NCI-H2196 (cell line): ENCODE measurements around the gene OPHN1.
"Not testable (repeated sequence)": the region's sequence is repeated elsewhere in the genome, so short reads cannot be mapped to it uniquely, and the experiment has no call there.

Source experiments
- DNase-seq: peaks from one replicate; lab custom pipeline; 2025; ENCODE audit not compliant: unreplicated experiment; lab: John Stamatoyannopoulos, UW

The OPHN1 gene

DNA sequence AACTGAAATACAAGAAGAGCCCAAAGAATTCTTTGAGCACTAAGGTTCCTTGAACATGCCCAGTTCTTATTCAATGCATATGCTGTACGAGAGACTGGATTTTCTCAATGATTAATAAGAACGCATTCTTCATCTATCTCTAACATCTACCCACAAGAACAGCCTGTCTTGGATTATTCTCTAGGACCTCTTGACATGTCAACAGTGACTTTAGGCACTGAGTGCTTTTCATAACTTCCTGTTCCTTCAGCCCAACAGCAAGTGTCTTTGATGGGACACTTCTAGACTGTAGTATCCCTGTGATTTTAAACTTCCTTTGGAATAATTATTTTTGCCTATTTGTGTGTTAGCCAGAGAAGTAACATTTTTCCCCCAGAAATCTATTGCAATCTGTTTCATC, 69.3 kb downstream of the OPHN1 start:
- DNase-seq: no peak

DNA sequence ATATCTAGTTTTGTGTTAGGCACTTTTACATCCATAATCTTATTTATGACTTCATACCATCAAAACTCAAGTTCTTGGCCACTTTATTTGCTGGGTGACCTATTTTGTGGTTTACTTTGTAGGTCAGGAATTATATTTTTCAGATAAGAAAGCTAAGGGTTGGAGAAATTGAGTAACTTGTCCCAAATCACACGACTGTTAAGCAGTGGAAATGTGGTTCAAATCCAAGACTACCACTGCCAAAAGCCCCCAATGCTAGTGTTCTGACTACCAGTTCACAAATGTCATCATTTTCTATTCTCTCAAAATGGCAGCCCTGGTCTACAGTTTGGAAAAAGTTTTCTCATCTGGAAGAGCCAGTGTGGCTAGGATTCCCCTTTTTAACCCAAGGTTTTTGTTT, 74.6 kb downstream of the OPHN1 start:
- no peak for DNase-seq

DNA sequence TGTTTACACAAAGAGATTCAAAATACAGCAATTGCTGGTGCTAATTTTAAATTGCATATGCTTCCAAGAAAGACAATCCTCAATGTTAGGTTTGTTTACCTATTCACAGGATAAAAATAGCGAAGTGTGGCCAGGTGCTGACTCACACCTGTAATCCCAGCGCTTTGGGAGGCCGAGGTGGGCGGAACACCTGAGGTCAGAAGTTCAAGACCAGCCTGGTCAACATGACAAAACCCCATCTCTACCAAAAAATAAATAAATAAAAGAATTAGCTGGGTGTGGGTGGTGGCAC, 77.7 kb downstream of the OPHN1 start:
- DNase-seq: peak; percentile 4

DNA sequence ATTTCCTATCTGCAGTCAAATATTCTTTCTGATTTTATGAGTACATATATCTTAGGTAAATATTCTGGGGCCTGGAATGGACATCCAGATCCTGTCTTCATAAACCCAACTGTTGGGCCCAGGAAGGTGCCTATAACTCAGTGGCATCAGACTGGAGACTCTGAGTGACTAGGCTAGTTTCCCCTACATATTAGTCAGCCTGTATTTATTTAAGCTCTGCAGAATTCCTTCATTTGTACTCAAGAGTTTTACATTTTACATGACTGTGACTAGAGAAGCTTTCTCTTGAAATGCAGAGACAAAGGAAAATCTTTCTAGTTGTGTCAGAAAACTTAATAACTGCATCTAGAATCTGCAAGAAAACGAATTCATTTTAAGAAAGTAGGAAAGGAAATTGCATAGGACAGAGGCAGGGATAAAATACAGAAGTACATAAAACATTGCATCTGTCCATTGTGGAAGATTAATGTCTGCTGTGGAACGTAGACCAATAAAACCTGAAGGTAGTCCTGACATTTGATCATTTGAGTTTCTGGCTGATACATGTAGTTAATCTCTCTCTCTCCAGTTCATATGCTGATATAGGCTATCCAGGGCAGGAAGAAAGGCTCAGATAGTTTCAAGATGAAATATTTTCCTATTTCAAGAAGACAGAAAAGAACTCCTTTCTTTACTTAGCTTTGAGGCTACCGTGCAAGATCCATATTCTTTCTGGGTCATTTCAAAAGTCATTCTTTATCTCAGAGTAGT, 78.2 kb downstream of the OPHN1 start:
- no peak for DNase-seq

DNA sequence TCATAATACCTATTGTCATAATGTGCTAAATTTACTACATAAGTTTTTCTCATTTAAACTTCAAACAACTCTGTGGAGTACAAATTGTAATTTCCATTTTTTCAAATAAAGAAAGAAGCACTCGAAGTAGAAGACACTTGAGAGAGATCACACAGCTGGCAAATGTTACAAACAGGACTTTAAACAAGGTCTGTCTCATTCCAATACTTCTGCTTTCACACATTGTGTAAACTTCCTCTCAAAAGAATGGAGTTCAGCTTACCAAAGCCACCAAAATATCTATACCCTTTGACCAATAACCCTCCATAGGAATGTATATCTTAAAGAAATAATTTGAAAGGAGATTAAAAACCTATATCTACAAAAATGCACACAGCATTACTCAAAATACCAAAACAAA, 88.3 kb downstream of the OPHN1 start:
- DNase-seq: no peak

DNA sequence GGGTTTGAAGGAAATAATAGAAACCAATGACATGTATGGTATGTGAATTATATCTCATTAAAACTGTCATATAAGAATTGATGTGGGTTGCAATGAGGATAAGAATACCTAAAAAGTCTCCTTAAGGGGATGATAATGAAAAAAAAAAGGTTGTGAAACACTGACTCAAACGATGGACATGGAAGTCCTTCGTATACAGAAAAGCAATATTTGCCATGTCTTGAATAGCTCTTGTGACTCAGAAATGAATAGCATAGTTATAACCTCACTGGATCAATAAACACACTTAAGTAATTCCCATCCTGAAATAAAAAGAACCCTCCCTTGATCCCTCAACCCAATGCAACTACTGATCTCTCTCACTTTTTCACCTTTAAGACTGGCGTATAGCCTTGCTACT, 89.7 kb downstream of the OPHN1 start:
- no peak for DNase-seq

DNA sequence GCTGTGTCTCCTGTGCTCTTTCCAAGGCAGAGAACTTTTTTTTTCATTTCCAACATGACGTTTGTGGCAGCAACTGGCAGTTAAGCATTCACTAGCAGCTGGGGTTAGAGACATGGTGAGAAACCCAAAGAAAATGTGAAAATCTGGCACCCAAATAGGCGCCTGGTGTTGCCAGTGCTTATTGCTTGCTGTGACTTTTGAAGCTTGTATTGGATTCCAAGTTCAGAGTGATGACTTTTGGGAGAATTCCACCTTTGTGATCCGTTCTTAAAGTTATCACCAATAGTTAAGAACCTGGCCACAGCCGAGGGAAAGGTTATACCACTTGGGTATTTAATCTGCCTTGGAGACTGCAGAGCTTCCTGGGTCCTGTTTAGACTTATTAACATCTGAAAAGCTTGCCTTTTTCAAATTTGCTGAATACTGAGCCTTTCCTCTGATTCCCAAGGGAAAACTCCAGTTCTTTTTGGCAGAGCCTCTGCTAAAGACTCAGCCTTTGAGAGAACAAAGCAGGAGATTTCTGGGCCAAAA, 101.0 kb downstream of the OPHN1 start:
- no peak for DNase-seq

DNA sequence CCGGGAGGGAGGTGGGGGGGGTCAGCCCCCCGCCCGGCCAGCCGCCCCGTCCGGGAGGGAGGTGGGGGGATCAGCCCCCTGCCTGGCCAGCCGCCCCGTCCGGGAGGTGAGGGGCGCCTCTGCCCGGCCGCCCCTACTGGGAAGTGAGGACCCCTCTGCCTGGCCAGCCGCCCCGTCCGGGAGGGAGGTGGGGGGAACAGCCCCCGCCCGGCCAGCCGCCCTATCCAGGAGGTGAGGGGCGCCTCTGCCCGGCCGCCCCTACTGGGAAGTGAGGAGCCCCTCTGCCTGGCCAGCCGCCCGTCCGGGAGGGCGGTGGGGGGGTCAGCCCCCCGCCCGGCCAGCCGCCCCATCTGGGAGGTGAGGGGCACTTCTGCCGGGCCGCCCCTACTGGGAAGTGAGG, 106.5 kb downstream of the OPHN1 start:
- DNase-seq: not testable (repeated sequence)

DNA sequence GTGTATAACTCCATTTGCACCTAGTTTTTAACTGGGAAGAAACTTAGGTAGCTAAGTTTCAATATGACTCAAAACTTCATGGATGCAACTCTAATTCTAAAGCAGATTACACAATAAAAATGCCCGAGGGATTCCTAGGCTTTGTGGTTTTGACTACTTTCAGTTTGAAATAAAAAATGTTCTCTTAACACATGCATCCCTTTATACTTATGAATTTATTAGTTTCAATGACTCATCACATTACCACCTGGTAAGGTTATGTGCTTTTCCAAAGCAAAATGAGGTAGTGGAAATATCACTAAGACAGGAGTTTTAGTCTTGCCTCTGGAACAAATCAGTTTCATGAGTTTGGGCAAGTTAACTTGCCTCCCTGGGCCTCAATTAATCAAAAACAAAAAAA, 125.5 kb downstream of the OPHN1 start:
- no peak for DNase-seq

DNA sequence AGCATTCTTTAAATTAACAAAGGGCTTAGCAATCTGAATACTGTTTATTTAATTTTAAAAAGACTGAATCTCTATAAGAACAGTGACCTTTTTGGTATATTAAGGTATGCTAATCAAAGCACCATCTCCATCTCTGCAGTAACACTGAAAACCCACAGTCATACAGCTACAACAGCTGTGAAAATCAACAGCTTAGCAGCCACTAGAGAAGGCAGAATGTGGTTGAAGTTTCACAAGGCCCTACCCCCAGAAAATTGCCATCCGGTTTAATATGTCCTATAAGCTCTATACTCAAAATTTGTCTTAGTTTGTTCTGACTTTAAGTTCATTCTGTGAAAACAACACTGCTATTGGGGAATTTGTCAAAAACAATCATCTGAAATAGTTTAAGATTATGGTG, 128.7 kb downstream of the OPHN1 start:
- DNase-seq: no peak

DNA sequence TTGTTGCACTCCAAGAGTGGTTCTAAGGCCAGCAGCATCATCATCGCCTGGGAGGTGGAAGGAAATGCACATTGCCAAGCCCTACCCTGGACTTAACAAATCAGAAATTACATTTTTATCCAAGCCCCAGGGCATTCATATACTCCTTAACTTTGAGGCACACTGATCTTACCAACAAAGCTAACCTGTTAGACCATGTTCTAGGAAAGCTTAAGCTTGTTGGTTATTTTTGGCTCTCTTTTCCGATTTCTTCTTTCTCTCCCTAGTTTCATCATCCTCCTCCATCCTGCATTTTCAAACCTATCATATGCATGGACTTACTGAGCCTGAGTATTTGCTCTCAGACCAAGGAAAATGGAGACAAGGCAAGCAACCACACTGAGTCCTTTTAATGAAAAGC, 133.4 kb downstream of the OPHN1 start:
- DNase-seq: no peak

DNA sequence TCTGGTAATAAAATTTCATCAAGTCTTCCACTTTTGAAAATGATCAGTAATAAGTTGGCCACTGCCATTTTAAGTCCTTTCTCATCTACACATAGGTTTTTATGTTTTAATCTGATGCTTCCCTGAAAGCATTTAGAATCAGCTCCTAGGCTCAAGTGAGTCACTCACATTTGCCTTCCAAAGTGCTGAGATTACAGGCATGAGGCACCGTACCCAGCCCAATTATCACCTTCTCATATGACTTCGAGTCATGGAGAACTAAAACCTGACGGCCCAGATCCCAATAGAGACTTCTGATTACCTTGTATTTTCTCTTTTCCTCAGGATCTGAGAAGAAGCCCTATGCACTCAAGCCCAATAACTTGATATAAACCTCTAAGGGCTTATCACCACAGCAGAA, 140.8 kb downstream of the OPHN1 start:
- DNase-seq: no peak

DNA sequence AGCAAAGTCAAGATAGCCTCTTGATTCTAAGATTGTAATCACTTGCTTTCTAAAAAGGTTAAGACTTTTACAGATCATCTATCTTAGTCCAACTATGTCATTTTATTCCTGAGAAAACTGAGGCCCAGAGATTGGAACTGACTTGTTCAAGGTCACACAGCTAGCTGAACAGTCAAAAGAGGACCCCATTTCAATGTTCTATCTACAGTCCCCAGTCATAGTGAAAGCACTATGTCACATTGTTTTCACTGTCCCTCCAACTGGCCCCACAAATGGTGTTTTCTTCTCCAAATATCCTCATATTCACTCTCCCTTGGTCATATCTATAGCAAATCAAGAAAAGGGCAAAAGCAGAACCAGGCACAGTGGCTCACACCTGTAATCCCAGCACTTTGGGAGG, 145.2 kb downstream of the OPHN1 start:
- DNase-seq: no peak

DNA sequence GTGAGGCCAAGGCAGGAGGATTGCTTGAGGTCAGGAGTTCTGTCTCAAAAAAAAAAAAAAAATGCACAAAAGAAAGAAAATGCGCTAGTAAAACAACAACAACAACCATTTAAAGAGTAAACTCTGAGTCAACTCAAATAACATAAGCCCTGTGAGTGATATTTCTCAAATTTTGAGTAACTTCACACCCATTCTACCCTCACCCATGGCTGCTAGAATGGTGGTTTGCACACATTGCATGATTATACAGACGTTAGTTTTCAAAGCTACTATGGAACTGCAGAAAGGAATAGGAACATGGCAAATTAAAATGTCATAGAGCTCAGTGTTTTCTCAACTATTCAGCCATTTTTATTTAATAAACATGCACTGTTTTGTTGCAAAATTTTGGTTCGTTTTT, 145.9 kb downstream of the OPHN1 start:
- no peak for DNase-seq

DNA sequence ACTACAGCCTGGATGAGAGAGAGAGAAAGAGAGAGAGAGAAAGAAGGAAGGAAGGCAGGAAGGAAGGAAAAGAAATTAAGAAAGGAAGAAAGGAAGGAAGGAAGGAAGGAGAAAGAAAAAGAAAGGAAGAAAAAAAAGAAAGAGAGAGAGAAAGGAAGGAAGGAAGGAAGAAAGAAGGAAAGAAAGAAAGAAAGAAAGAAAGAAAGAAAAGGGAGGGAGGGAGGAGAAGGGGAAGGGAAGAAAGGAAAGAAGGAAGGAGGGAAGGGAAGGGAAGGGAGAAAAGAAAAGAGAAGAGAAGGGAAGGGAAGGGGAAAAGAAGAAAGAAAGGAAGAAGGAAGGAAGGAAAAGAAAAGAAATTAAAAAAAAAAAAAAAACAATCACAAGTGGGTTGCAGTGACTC, 146.3 kb downstream of the OPHN1 start:
- no peak for DNase-seq

DNA sequence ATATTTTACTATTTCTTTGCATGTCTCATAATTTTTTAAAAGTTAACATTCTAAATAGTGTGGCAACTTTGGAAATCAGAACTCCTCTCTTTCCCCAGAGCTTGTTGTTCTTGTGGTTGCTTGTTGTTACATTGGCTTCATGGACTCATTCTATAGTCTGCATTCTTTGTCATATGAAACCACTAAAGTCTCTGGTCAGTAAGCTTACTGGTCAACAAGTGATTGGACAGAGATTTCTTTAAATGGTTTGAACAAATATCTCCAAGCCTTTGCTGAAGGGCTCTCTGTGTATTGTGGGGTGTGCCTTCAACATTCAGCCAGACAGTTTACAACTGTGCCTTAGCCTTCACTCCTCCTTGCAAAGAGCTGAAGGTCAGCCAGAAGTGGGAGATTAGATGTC, 147.2 kb downstream of the OPHN1 start:
- no peak for DNase-seq

DNA sequence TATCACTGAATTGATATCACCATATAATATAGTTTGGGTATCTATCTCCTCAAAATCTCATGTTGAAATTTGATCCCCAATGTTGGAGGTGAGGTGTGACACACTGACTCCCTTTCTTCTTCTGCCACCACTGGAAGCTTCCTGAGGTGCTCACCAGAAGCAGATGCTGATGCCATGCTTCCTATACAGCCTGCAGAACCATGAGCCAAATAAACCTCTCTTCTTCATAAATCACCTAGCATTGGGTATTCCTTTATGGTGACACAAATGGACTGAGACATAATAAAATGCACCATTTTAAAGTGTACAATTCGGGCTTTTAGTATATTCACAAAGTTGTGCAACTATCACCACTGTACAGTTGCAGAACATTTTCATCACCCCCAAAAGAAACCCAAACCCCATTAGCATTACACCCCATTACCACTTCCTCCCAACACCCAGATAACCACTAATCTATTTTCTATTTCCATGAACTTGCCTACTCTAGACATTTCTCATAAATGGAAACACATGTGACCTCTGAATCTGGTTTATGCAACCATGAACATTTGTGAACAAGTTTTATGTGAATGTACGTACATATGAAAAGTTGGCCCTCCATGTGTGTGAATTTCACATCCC, 148.9 kb downstream of the OPHN1 start:
- no peak for DNase-seq

DNA sequence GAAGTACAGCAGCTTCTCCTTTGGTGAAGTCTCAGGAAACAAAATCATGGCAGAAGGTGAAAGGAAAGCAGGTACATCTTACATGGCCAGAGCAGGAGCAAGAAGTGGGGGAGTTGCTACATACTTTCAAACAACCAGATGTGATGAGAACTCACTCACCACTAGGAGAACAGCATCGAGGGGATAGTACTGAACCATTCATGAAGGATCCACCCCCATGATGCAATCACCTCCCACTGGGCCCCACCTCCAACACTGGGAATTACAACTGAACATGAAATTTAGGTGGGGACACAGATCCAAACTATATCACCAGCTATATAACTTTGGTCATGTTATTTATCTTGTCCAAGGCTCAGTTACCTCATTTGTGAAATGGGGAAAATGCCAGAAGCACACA, 159.4 kb downstream of the OPHN1 start:
- DNase-seq: no peak

DNA sequence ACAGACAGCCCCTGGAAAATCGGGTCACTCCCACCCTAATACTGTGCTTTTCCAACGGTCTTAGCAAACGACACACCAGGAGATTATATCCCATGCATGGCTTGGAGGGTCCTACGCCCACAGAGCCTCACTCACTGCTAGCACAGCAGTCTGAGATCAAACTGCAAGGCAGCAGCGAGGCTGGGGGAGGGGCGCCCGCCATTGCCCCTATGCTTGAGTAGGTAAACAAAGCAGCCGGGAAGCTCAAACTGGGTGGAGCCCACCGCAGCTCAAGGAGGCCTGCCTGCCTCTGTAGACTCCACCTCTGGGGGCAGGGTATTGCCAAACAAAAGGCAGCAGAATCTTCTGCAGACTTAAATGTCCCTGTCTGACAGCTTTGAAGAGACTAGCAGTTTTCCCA, 168.5 kb downstream of the OPHN1 start:
- DNase-seq: not testable (repeated sequence)

DNA sequence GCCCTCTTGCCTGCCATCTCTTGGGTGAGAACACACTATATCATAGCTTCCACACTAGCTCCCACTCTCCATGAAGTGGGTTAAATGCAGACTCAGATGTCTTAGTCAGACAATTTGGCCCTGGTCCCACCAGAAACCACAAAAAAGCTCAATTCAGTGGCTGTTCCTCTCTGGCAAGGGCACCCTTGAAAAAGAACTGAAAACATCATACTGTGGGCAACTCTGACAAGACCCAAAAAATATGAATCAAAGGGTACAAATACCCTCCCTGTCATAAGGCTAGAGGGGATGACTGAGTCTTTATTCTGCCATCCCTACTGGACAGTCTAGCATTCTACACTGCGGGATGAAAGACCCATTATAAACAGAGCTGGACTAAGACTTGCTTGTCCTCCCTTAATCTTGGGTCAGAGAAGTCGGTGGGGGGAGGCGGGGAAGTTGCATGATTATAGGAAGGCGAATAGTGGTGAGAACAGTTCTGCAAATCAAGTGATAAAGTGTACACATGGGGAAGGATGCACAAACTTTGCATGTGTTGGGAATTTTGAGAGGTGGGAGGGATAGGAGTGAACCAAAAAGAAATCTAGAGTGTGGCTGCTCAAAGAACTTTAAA, 172.1 kb downstream of the OPHN1 start:
- DNase-seq: no peak

DNA sequence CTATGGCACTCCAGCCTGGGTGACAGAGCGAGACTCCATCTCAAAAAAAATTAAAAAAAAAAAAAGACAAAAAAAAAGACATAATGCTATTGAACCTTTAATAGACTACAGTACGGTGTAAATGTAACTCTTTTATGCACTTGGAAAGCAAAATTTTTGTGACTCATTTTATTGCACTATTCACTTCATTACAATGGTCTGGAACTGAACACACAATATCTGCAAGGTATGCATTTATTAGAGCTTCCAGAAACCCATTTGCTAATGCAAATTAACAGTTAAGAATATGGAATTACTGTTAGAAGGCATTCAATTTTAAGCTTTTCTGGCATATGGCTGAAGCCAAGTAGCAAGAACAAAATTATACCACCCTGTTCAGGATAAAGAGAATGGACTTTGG, 176.3 kb downstream of the OPHN1 start:
- no peak for DNase-seq
